HG03066 (cell line): Measurements from ENCODE around the gene VSTM2B.
"Not testable (repeated sequence)": the region's sequence is repeated elsewhere in the genome, so short reads cannot be mapped to it uniquely, and the experiment has no call there.

ENCODE experiments used
- ATAC-seq: cut with Tn5 transposase; IDR thresholded peaks from one replicate; pipeline ENCODE4 v1.9.1; 2021; ENCODE audit warnings: low read depth; ENCODE audit not compliant: unreplicated experiment

The VSTM2B gene

GRCh38 chr19:29525901-29526729 lies at the start of gene VSTM2B:
Gene VSTM2B, plus strand, starts transcription at chr19:29525994. Its CDS starts 590 bp downstream, at chr19:29526584.
- no peak for ATAC-seq

GRCh38 chr19:29476528-29476927 lies 49.3 kb upstream of the VSTM2B start:
- ATAC-seq, result no peak

- no peak for ATAC-seq
Measured at GRCh38 chr19:29477831-29478577, 47.8 kb upstream of the VSTM2B start.

GRCh38 chr19:29478578-29479565 lies 46.9 kb upstream of the VSTM2B start:
- ATAC-seq, result no peak

- ATAC-seq, result no peak
Measured at GRCh38 chr19:29479941-29480340, 45.9 kb upstream of the VSTM2B start.

GRCh38 chr19:29480507-29480906 lies 45.3 kb upstream of the VSTM2B start:
- ATAC-seq, result no peak

GRCh38 chr19:29482855-29483640 lies 42.7 kb upstream of the VSTM2B start:
- no peak for ATAC-seq

- ATAC-seq, result no peak
Measured at GRCh38 chr19:29483641-29483920, 42.2 kb upstream of the VSTM2B start.

GRCh38 chr19:29483944-29484581 lies 41.7 kb upstream of the VSTM2B start:
- no peak for ATAC-seq

- ATAC-seq, result no peak
Measured at GRCh38 chr19:29484876-29485275, 40.9 kb upstream of the VSTM2B start.

GRCh38 chr19:29485293-29485692 lies 40.5 kb upstream of the VSTM2B start:
- ATAC-seq, result no peak

- not testable (repeated sequence) for ATAC-seq
Measured at GRCh38 chr19:29486961-29487360, 38.8 kb upstream of the VSTM2B start.

- no peak for ATAC-seq
Measured at GRCh38 chr19:29487432-29487831, 38.4 kb upstream of the VSTM2B start.

GRCh38 chr19:29488316-29488715 lies 37.5 kb upstream of the VSTM2B start:
- no peak for ATAC-seq

- no peak for ATAC-seq
Measured at GRCh38 chr19:29489172-29489951, 36.4 kb upstream of the VSTM2B start.

- no peak for ATAC-seq
Measured at GRCh38 chr19:29491491-29491890, 34.3 kb upstream of the VSTM2B start.

GRCh38 chr19:29491995-29492577 lies 33.7 kb upstream of the VSTM2B start:
- no peak for ATAC-seq

- ATAC-seq, result no peak
Measured at GRCh38 chr19:29492769-29493168, 33.0 kb upstream of the VSTM2B start.
